ENCODE measurements around the gene DOLPP1. TPM values are rescaled to one million over a fixed set of nuclear protein-coding genes. Genes with fewer than 3 reads are reported as not detected.

Gene DOLPP1
- total and polyA plus RNA-seq, 4 donors, result 14.9 to 31.4 (median 20.5) TPM

- no peak overlapping the region for H3K4me3 ChIP-seq (ENCODE audit: low read depth, low read length)
- peaks cover 33% of the 10 kb centered on the region for H3K36me3 ChIP-seq (ENCODE audit: control insufficient read depth, insufficient read depth, low read length)
- WGBS (ENCODE audit: insufficient coverage), result 90% methylated on average over 5 of the region's 8 CpGs
- peak in 1 of 6 donors; percentile 43 for DNase-seq (ENCODE audit: low read depth in 4 of 6, low spot score in 6 of 6)
- no peaks in the 10 kb centered on the region for H3K9me3 ChIP-seq (ENCODE audit: control insufficient read depth, insufficient read depth, low read length)
- no peaks in the 10 kb centered on the region for H3K27me3 ChIP-seq (ENCODE audit: control insufficient read depth, insufficient read depth, low read length)
- H3K27ac ChIP-seq (ENCODE audit: low read depth, low read length), result no peak overlapping the region
- peaks cover 21% of the 10 kb centered on the region for H3K4me1 ChIP-seq (ENCODE audit: control insufficient read depth, insufficient read depth, low read length)
Observed at GRCh38 chr9:129038109-129038852, 42.6 kb upstream of the DOLPP1 start.

DNA sequence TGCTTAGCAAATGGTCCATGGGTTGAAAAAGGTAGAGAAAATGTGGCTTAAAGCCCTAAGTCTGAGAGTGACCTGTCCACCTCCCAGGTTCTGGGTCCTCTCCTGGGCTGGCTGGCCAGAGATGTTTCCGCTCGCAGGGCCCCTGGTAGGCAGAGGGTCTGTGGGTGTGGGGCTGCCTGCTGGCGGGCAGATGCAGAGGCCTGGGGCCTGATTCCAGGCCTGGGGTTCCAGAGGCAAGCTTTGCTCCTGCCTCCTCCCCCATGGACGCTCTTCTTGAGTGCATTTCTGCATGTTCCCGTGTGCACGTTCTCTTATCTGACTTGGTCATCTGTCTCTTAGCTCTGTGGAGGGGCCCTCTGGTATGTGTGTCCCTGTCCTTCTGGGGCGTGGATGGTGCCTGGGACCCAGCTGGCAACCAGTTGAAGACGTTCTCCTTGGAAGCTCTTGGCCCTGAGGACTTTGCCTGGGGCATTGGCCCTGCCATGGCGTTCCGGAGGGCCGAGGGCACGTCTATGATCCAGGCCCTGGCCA is 40.7 kb upstream of the DOLPP1 start:
- no peaks in the 10 kb centered on the region for H3K27me3 ChIP-seq (ENCODE audit: control insufficient read depth, insufficient read depth, low read length)
- H3K27ac ChIP-seq (ENCODE audit: low read depth, low read length), result no peak overlapping the region
- WGBS (ENCODE audit: insufficient coverage), result 91% methylated on average over 12 of the region's 12 CpGs

GRCh38 chr9:129042016-129042415 is 38.9 kb upstream of the DOLPP1 start:
- H3K9me3 ChIP-seq (ENCODE audit: control insufficient read depth, insufficient read depth, low read length), result no peaks in the 10 kb centered on the region
- no peak for DNase-seq (ENCODE audit: low read depth in 4 of 6, low spot score in 6 of 6)
- H3K36me3 ChIP-seq (ENCODE audit: control insufficient read depth, insufficient read depth, low read length), result peaks cover 69% of the 10 kb centered on the region
- no peaks in the 10 kb centered on the region for H3K27me3 ChIP-seq (ENCODE audit: control insufficient read depth, insufficient read depth, low read length)
- no peak overlapping the region for H3K4me3 ChIP-seq (ENCODE audit: low read depth, low read length)
- WGBS (ENCODE audit: insufficient coverage), result 84% methylated on average over 14 of the region's 16 CpGs
- no peak overlapping the region for H3K27ac ChIP-seq (ENCODE audit: low read depth, low read length)
- H3K4me1 ChIP-seq (ENCODE audit: control insufficient read depth, insufficient read depth, low read length), result peaks cover 15% of the 10 kb centered on the region

More for the DNA sequence above, 40.7 kb upstream of the DOLPP1 start:
- no peaks in the 10 kb centered on the region for H3K9me3 ChIP-seq (ENCODE audit: control insufficient read depth, insufficient read depth, low read length)
- H3K36me3 ChIP-seq (ENCODE audit: control insufficient read depth, insufficient read depth, low read length), result peaks cover 52% of the 10 kb centered on the region
- H3K4me3 ChIP-seq (ENCODE audit: low read depth, low read length), result no peak overlapping the region
- H3K4me1 ChIP-seq (ENCODE audit: control insufficient read depth, insufficient read depth, low read length), result peaks cover 21% of the 10 kb centered on the region
- no peak for DNase-seq (ENCODE audit: low read depth in 4 of 6, low spot score in 6 of 6)

- WGBS (ENCODE audit: insufficient coverage), result 57% methylated on average over 1 of the region's 8 CpGs
- peaks cover 65% of the 10 kb centered on the region for H3K36me3 ChIP-seq (ENCODE audit: control insufficient read depth, insufficient read depth, low read length)
- no peak overlapping the region for H3K27ac ChIP-seq (ENCODE audit: low read depth, low read length)
- no peak for DNase-seq (ENCODE audit: low read depth in 4 of 6, low spot score in 6 of 6)
- H3K27me3 ChIP-seq (ENCODE audit: control insufficient read depth, insufficient read depth, low read length), result no peaks in the 10 kb centered on the region
- no peaks in the 10 kb centered on the region for H3K9me3 ChIP-seq (ENCODE audit: control insufficient read depth, insufficient read depth, low read length)
- H3K4me1 ChIP-seq (ENCODE audit: control insufficient read depth, insufficient read depth, low read length), result no peaks in the 10 kb centered on the region
- H3K4me3 ChIP-seq (ENCODE audit: low read depth, low read length), result no peak overlapping the region
Observed at GRCh38 chr9:129052592-129052991, 28.3 kb upstream of the DOLPP1 start.

DNA sequence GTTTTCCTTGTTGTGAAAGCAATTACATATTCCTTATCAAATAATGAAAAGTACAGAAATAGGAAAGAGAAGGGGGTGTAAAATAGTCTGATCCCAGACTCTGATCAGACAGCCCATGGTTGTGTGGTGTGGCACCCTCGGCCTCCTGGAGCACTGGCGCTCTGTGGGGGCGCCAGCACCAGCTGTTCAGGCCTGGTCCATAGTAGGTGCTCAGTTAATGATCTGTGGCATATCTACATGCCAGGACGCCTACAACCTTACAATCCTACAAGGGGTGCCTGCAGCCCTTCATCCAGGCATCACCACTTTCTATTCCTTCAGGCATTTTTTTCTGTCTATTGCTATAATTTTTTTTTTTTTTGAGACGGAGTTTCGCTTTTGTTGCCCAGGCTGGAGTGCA is 27.9 kb upstream of the DOLPP1 start:
- no peak overlapping the region for H3K4me3 ChIP-seq (ENCODE audit: low read depth, low read length)
- DNase-seq (ENCODE audit: low read depth in 4 of 6, low spot score in 6 of 6), result no peak
- WGBS (ENCODE audit: insufficient coverage), result 100% methylated on average over 3 of the region's 6 CpGs
- H3K27ac ChIP-seq (ENCODE audit: low read depth, low read length), result no peak overlapping the region
- H3K27me3 ChIP-seq (ENCODE audit: control insufficient read depth, insufficient read depth, low read length), result no peaks in the 10 kb centered on the region
- peaks cover 60% of the 10 kb centered on the region for H3K36me3 ChIP-seq (ENCODE audit: control insufficient read depth, insufficient read depth, low read length)
- H3K4me1 ChIP-seq (ENCODE audit: control insufficient read depth, insufficient read depth, low read length), result no peaks in the 10 kb centered on the region
- no peaks in the 10 kb centered on the region for H3K9me3 ChIP-seq (ENCODE audit: control insufficient read depth, insufficient read depth, low read length)

DNA sequence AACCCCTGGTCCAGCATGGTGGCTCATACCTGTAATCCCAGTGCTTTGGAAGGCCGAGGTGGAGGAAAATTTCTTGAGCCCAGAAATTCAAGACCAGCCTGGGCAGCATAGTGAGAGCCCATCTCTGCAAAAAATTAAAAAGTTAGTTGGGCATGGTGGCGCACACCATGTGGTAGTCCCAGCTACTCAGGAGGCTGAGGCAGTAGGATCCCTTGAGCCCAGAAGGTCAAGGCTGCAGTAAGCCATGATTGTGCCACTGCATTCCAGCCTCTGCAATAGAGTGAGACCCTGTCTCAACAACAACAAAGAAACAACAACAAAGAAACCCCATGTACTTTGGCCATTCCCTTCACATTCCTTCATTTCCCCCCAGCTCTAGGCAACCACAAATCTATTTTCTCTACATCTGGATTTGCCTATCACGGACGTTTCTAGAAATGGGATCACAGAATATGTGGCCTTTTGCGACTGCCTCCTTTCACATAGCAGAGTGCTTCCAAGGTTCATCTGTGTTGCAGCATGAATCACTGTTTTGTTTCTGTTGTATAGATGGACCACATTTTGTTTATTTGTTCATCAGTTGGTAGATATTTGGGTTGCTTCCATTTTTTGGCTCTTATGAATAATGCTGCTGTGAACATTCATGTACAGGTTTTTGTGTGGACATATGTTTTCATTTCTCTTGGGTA is 26.6 kb upstream of the DOLPP1 start:
- Histone ChIP-seq H3K9me3 (ENCODE audit: control insufficient read depth, insufficient read depth, low read length) (no peaks in the 10 kb centered on the region), H3K36me3 (ENCODE audit: control insufficient read depth, insufficient read depth, low read length) (peaks cover 56% of the 10 kb centered on the region), H3K27me3 (ENCODE audit: control insufficient read depth, insufficient read depth, low read length) (no peaks in the 10 kb centered on the region), H3K4me1 (ENCODE audit: control insufficient read depth, insufficient read depth, low read length) (no peaks in the 10 kb centered on the region), H3K4me3 (ENCODE audit: low read depth, low read length) (no peak overlapping the region), H3K27ac (ENCODE audit: low read depth, low read length) (no peak overlapping the region)
- no peak for DNase-seq (ENCODE audit: low read depth in 4 of 6, low spot score in 6 of 6)
- 76% methylated on average over 5 of the region's 5 CpGs for WGBS (ENCODE audit: insufficient coverage)

DNA sequence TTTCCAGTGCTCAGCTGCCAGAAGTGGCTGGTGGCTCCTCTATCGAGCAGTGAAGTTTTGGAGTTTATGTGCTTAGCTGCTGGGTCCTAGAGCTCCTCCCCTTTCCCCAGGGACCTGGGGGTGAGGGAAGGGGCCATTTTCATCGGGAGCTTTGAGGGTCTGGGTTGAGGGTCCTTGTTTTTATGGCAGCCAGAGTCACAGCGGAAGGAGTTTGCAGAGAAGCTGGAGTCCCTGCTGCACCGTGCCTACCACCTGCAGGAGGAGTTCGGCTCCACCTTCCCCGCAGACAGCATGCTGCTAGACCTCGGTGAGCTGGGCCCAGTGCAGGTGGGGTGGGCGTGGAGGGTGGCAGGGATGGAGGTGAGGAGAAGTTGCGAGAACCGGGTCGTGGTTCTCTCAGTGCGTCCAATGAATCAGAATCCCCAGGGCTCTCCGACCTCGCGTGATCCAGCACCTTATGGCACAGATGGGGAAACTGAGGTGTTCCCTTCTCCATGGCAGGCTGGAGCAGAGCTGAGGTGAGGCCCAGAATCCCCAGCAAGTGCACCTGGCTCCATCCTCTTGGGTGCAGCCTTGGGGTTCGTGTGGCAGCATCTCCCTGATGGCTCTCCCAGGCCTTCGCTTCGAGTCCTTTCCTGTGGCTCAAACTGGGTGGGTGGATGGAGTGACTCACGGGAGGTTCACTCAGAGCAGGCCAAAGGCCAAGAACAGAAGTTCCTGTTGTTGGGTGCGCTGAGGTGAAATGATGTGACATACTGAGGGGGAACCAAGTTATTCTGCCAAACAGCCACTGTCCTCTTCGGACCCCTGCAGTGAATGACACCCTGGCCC is 21.7 kb upstream of the DOLPP1 start:
- H3K4me1 ChIP-seq (ENCODE audit: control insufficient read depth, insufficient read depth, low read length), result no peaks in the 10 kb centered on the region
- no peaks in the 10 kb centered on the region for H3K9me3 ChIP-seq (ENCODE audit: control insufficient read depth, insufficient read depth, low read length)
- WGBS (ENCODE audit: insufficient coverage), result 92% methylated on average over 19 of the region's 21 CpGs
- H3K27me3 ChIP-seq (ENCODE audit: control insufficient read depth, insufficient read depth, low read length), result no peaks in the 10 kb centered on the region
- H3K27ac ChIP-seq (ENCODE audit: low read depth, low read length), result no peak overlapping the region
- no peak overlapping the region for H3K4me3 ChIP-seq (ENCODE audit: low read depth, low read length)
- no peak for DNase-seq (ENCODE audit: low read depth in 4 of 6, low spot score in 6 of 6)
- peaks cover 66% of the 10 kb centered on the region for H3K36me3 ChIP-seq (ENCODE audit: control insufficient read depth, insufficient read depth, low read length)

DNA sequence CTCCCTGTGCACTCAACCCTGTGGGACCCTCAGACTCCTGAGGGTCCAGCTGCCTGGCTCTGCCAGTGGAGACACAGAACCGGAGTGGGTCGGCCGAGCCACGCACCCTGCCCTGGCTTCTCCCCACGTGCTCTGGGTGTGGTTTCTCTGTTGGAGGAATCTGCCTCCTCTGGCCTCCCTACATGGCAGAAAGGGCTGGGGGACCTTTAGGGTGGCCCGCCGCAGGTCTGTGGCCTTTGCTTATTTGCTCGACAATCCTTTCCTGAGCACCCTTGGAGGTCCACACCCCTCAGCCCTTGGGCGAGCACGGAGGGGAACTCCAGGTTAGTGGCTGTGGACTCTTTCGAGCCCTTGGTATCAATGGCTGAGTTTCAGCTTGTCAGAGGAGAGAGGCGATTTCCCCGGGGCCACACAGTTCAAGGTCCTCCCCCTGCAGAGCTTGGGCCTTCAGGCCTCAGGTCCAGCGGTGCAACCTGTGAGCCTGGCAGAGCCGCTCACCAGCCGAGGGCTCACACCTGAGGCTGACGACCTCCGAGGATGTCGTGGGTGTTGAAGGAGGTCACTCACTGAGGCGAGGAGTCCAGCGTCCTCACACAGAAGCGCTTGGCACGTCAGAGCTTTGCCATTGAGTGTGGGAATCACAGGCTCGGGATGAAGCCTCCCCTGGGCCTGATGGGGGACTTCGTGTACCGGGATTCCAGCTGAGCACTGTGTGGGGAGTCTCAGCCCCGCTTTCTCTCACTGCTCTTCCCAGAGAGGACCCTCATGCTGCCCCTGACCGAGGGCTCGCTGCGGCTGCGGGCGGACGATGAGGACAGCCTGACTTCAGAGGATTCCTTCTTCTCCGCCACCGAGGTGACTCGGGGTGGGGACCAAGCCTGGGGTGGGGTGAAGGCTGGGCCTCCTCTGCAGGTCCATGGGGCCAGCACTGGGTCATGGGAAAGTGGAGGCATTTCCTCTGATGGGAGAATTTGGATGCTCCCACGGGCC is 20.8 kb upstream of the DOLPP1 start:
- Histone ChIP-seq H3K27me3 (ENCODE audit: control insufficient read depth, insufficient read depth, low read length) (no peaks in the 10 kb centered on the region), H3K27ac (ENCODE audit: low read depth, low read length) (no peak overlapping the region), H3K4me3 (ENCODE audit: low read depth, low read length) (no peak overlapping the region), H3K9me3 (ENCODE audit: control insufficient read depth, insufficient read depth, low read length) (no peaks in the 10 kb centered on the region), H3K4me1 (ENCODE audit: control insufficient read depth, insufficient read depth, low read length) (no peaks in the 10 kb centered on the region), H3K36me3 (ENCODE audit: control insufficient read depth, insufficient read depth, low read length) (peaks cover 68% of the 10 kb centered on the region)
- 98% methylated on average over 32 of the region's 37 CpGs for WGBS (ENCODE audit: insufficient coverage)
- no peak for DNase-seq (ENCODE audit: low read depth in 4 of 6, low spot score in 6 of 6)
